Astrocyte (in vitro differentiated cells and primary cell): Measurements from ENCODE around the gene APOBR. TPM values are rescaled to one million over a fixed set of nuclear protein-coding genes. Genes with fewer than 3 reads are reported as not detected.

Source experiments
- DNase-seq: peaks from one replicate; pipeline ENCODE4 v3.0.0-alpha.2; 2010; ENCODE audit warnings: low read depth
- FAIRE-seq: peaks from 2 replicates; lab custom pipeline; 2011; peaks lifted over from hg19 to GRCh38; lab: Jason Lieb, UNC
- H2AFZ ChIP-seq: 2 replicates; pipeline ENCODE4 v1.6.0; 2012; ENCODE audit warnings: low read depth, low read length, inconsistent platforms
- H3K27ac ChIP-seq: 2 replicates; pipeline ENCODE4 v1.5.1; 2011; ENCODE audit warnings: low read depth, low read length, inconsistent platforms
- H3K27me3 ChIP-seq: 2 replicates; pipeline ENCODE4 v1.6.0; 2011; ENCODE audit warnings: low read length, inconsistent platforms; ENCODE audit not compliant: insufficient read depth
- H3K36me3 ChIP-seq: 2 replicates; pipeline ENCODE4 v1.5.1; 2011; ENCODE audit warnings: low read length, inconsistent platforms; ENCODE audit not compliant: insufficient read depth
- H3K4me1 ChIP-seq: 2 replicates; pipeline ENCODE4 v1.5.1; 2011; ENCODE audit warnings: low read length, inconsistent platforms; ENCODE audit not compliant: insufficient read depth
- H3K4me2 ChIP-seq: 2 replicates; pipeline ENCODE4 v1.6.0; 2012; ENCODE audit warnings: low read length, inconsistent platforms
- H3K4me3 ChIP-seq: 2 replicates; pipeline ENCODE4 v1.5.1; 2011; ENCODE audit warnings: low read depth, mild to moderate bottlenecking, low read length, inconsistent platforms; ENCODE audit not compliant: insufficient read depth
- H3K79me2 ChIP-seq: 2 replicates; pipeline ENCODE4 v1.6.0; 2012; ENCODE audit warnings: mild to moderate bottlenecking, low read length, inconsistent platforms; ENCODE audit not compliant: insufficient read depth
- H3K9ac ChIP-seq: 2 replicates; pipeline ENCODE4 v1.6.0; 2012; ENCODE audit warnings: mild to moderate bottlenecking, low read length, inconsistent platforms
- H3K9me3 ChIP-seq: 2 replicates; pipeline ENCODE4 v1.5.1; 2012; ENCODE audit warnings: low read depth, mild to moderate bottlenecking, low read length, inconsistent platforms; ENCODE audit not compliant: insufficient read depth
- H4K20me1 ChIP-seq: 2 replicates; pipeline ENCODE4 v1.6.0; 2012; ENCODE audit warnings: low read length, inconsistent platforms; ENCODE audit not compliant: insufficient read depth
- H3K27ac Mint-ChIP-seq: one replicate; pipeline ENCODE4 v1.8.0; 2021; ENCODE audit warnings: mild to moderate bottlenecking, mixed read lengths; ENCODE audit not compliant: unreplicated experiment
- H3K27me3 Mint-ChIP-seq: one replicate; pipeline ENCODE4 v1.8.0; 2021; ENCODE audit warnings: low read depth, mixed read lengths; ENCODE audit not compliant: unreplicated experiment
- H3K36me3 Mint-ChIP-seq: one replicate; pipeline ENCODE4 v1.8.0; 2021; ENCODE audit warnings: low read depth, mixed read lengths; ENCODE audit not compliant: unreplicated experiment
- H3K4me1 Mint-ChIP-seq: one replicate; pipeline ENCODE4 v1.8.0; 2021; ENCODE audit warnings: low read depth, mixed read lengths; ENCODE audit not compliant: unreplicated experiment
- H3K4me3 Mint-ChIP-seq: one replicate; pipeline ENCODE4 v1.8.0; 2021; ENCODE audit warnings: mild to moderate bottlenecking, moderate library complexity, mixed read lengths; ENCODE audit not compliant: unreplicated experiment
- H3K9me3 Mint-ChIP-seq: one replicate; pipeline ENCODE4 v1.8.0; 2021; ENCODE audit warnings: mild to moderate bottlenecking, mixed read lengths; ENCODE audit not compliant: unreplicated experiment
- CTCF ChIP-seq: IDR thresholded peaks from 2 replicates; pipeline ENCODE4 v1.5.1; 2011; ENCODE audit warnings: low read depth, mild to moderate bottlenecking, inconsistent platforms, low read length, moderate library complexity; ENCODE audit not compliant: insufficient read depth
- EZH2 ChIP-seq: IDR thresholded peaks from 2 replicates; pipeline ENCODE4 v1.6.1; 2012; ENCODE audit warnings: mild to moderate bottlenecking, low read length, inconsistent platforms; ENCODE audit not compliant: insufficient read depth
- total RNA-seq: library from RNA; stranded (reverse); gene quantifications from 2 replicates; pipeline ENCODE4 v1.2.1, GENCODE V29; 2021

Gene APOBR
- total RNA-seq, 1 donor from 2014 or later = not detected

DNA sequence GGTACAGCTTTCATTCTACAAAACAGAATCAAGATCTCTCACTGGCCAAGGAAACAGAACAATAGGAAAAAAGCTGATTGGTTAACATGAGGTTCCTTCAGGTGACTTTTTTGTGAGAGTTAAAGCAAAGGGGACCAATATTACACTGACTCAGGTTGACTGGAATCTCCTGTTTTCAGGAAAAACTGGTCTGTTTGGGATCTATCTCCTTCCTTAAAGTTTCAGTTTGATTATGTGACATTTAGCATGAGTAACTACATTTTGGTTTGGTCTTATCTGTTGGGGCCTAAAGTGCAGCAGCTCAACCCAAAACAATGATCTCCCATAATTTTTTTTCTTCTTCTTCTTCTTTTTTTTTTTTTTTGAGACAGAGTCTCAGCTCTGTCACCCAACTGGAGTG is 34.7 kb downstream of the APOBR start:
- no peak overlapping the region for H3K27ac Mint-ChIP-seq
- H3K9me3 Mint-ChIP-seq = peaks cover 3% of the 10 kb centered on the region
- no peaks in the 10 kb centered on the region for H4K20me1 ChIP-seq
- H3K4me3 ChIP-seq = no peak overlapping the region
- no peaks in the 10 kb centered on the region for H3K27me3 ChIP-seq
- no peaks in the 10 kb centered on the region for H3K79me2 ChIP-seq
- no peak for DNase-seq
- no peak overlapping the region for H3K27ac ChIP-seq
- FAIRE-seq = no peak
- no peaks in the 10 kb centered on the region for H3K4me1 ChIP-seq
- H3K36me3 ChIP-seq = no peaks in the 10 kb centered on the region
- H3K9ac ChIP-seq = no peak overlapping the region
- H3K4me1 Mint-ChIP-seq = no peaks in the 10 kb centered on the region
- no peak overlapping the region for H3K4me2 ChIP-seq
- no peak for TF ChIP-seq CTCF
- no peak for TF ChIP-seq EZH2
- H3K36me3 Mint-ChIP-seq = peaks cover 3% of the 10 kb centered on the region
- no peaks in the 10 kb centered on the region for H3K27me3 Mint-ChIP-seq
- H2AFZ ChIP-seq = no peak overlapping the region
- no peak overlapping the region for H3K4me3 Mint-ChIP-seq
- H3K9me3 ChIP-seq = no peaks in the 10 kb centered on the region

DNA sequence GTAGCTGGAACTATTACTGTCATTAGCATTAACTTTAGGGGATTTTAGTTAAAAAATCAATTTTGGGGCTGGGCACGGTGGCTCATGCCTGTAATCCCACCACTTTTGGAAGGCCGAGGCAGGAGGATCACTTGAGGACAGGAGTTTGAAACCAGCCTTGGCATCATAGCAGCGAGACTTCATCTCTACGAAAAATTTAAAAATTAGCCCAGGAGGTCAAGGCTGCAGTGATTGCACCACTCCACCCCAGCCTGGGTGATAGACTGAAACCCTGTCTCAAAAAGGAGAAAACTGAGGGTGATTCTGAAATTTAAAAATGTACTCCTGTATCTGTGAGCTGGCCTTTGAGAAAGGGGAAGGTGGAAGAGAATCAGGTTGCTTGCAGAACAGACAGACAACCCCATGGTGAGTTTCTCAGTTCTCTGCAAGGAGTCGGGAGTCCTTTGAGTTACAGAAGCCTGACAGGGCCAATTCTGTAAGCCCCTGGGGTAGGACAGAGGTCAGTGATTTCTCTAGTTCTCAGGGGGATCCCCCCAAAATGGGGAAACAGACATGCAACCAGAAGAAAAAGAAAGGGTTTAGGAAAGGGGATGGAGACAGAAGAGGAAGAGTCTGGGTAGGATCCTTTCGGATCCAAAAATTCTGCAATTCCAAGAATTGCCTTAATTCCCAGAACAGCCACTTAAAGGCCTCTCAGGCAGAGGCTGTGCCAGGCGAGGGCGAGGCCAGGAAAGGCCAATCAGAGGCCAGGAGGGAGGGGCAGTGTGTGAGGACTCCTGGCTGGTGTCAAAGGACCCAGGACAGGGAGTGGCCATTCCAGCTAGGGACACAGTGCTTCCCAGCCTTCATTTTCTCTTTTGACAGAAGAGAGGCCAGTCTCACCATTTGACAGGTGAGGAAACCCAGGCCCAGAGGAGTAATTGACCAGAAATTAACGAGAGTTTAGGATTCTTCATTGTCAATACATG is 37.6 kb downstream of the APOBR start:
- TF ChIP-seq EZH2 = no peak
- TF ChIP-seq CTCF = no peak
- H3K27ac Mint-ChIP-seq = no peak overlapping the region
- Histone ChIP-seq H3K9ac (no peak overlapping the region), H3K4me3 (no peak overlapping the region), H3K27me3 (no peaks in the 10 kb centered on the region), H3K79me2 (no peaks in the 10 kb centered on the region), H2AFZ (no peak overlapping the region), H3K27ac (no peak overlapping the region), H3K4me1 (no peaks in the 10 kb centered on the region), H3K9me3 (no peaks in the 10 kb centered on the region), H4K20me1 (no peaks in the 10 kb centered on the region), H3K4me2 (no peak overlapping the region), H3K36me3 (no peaks in the 10 kb centered on the region)
- FAIRE-seq (no peak), DNase-seq (no peak)
- H3K9me3 Mint-ChIP-seq = no peaks in the 10 kb centered on the region
- H3K27me3 Mint-ChIP-seq = no peaks in the 10 kb centered on the region
- H3K4me3 Mint-ChIP-seq = no peak overlapping the region
- peaks cover 10% of the 10 kb centered on the region for H3K36me3 Mint-ChIP-seq
- H3K4me1 Mint-ChIP-seq = no peaks in the 10 kb centered on the region
